ENCODE data around the gene ELFN1. TPM values are rescaled to one million over a fixed set of nuclear protein-coding genes. Genes with fewer than 3 reads are reported as not detected.
A peak's percentile ranks its signal among the peaks of the same experiment; 100 is the strongest.

ELFN1 gene
- total RNA-seq, 8 experiments from 2014 or later, result 0.13 to 25.2 (median 8.1) TPM

DNA sequence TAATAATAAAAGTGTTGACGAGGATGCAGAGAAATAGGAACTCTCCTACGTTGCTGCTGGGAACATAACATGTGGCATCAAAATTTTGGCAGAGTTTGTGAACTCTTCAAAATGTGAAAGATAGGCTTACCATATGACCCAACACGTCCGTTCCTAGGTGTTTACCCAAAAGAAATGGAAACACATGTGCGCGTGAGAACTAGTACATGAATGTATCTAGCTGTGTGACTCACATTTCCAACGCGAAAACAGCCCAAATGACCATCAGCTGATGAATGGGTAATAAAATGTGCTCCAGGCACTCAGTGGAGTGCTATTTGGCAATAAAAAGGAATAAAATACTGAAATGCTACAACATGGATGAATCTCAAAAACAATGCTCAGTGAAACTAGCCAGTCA, 10.4 kb upstream of the ELFN1 start:
- in situ Hi-C loops (cut with MboI; ENCODE audit: low pct_unique_long_range_greater_than_20kb in 2 of 9, low sequenced_read_pairs in 9 of 9, unreplicated experiment in 9 of 9), result loop anchor here in 3 of 9 experiments (25.0 kb wide), 2 partner anchors 553 to 578 kb away; partner anchors contain the start of genes MAD1L1 (in 1 of the 3), MRM2 (in 1 of the 3) and NUDT1 (in 1 of the 3)
- 3 to 94% (median 85%) methylated on average over 4 to 8 of the region's 8 CpGs; no CpG with 5 or more reads in 2 of the 10 experiments for WGBS, 10 experiments
- Histone ChIP-seq H3K27ac (no peak overlapping the region), H3K4me3 (no peak overlapping the region), H3K4me1 (replicated peaks in 1 of 2) (peaks cover 14 to 16% of the 10 kb centered on the region in 2 donors)
- ATAC-seq (replicated peaks in 6 of 8), result peak in 1 of 8 experiments; percentile 72

DNA sequence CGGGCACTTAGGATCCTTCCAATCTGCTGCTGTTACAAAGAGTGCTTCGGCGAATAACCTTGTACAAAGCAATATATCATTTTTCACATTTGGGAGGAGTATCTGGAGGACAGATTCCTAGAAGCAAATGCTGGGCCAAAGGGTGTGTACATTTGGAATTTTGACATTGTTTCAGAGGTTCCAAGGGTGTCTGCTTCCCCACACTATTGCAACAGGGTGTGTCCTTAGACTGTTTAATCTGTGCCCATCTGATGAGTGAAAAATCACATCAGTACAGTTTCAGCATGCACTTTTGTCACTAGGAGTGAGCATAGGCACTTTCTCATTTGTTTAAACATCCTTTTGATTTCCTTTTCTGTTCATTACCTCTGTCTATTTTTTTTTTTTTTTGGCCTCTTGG, 8.6 kb upstream of the ELFN1 start:
- in situ Hi-C loops (cut with MboI; ENCODE audit: low pct_unique_long_range_greater_than_20kb in 2 of 9, low sequenced_read_pairs in 9 of 9, unreplicated experiment in 9 of 9), result loop anchor here in 3 of 9 experiments (25.0 kb wide), 2 partner anchors 551 to 576 kb away; partner anchors contain the start of genes MAD1L1 (in 1 of the 3), MRM2 (in 1 of the 3) and NUDT1 (in 1 of the 3)
- 0 to 68% (median 20%) methylated on average over 1 to 3 of the region's 3 CpGs; no CpG with 5 or more reads in 3 of the 10 experiments for WGBS, 10 experiments

DNA sequence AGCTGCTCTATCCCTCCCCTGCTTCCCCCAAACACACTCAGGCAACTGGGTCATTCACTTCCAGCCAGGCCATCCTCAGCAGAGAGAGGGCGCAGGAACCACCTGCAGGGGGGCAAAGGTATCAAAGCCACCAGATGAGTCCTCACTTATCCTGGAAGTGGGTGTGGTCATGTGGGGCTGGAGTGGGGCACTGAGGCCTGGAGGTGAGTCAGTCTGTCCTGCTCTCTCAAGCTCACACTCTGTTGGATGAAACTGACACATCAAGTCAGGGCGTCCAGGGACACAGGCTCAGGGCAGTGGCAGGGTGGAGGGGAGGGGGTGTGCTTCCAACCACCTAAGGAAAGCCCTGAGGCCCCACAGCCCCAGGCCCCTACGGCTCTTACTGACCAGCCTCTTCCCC, 8.0 kb upstream of the ELFN1 start:
- Histone ChIP-seq H3K4me1 (replicated peaks in 1 of 2) (peaks cover 8 to 9% of the 10 kb centered on the region in 2 donors), H3K27ac (no peak overlapping the region), H3K4me3 (no peak overlapping the region)
- 100% methylated on average over 1 of the region's 3 CpGs; no CpG with 5 or more reads in 9 of the 10 experiments for WGBS, 10 experiments
- in situ Hi-C loops (cut with MboI; ENCODE audit: low pct_unique_long_range_greater_than_20kb in 2 of 9, low sequenced_read_pairs in 9 of 9, unreplicated experiment in 9 of 9), result loop anchor here in 3 of 9 experiments (25.0 kb wide), 2 partner anchors 550 to 575 kb away; partner anchors contain the start of genes MAD1L1 (in 1 of the 3), MRM2 (in 1 of the 3) and NUDT1 (in 1 of the 3)
- ATAC-seq (replicated peaks in 6 of 8), result no peak

More for the DNA sequence above, 8.6 kb upstream of the ELFN1 start:
- Histone ChIP-seq H3K27ac (no peak overlapping the region), H3K4me3 (no peak overlapping the region), H3K4me1 (replicated peaks in 1 of 2) (peaks cover 8 to 9% of the 10 kb centered on the region in 2 donors)
- no peak for ATAC-seq (replicated peaks in 6 of 8)

DNA sequence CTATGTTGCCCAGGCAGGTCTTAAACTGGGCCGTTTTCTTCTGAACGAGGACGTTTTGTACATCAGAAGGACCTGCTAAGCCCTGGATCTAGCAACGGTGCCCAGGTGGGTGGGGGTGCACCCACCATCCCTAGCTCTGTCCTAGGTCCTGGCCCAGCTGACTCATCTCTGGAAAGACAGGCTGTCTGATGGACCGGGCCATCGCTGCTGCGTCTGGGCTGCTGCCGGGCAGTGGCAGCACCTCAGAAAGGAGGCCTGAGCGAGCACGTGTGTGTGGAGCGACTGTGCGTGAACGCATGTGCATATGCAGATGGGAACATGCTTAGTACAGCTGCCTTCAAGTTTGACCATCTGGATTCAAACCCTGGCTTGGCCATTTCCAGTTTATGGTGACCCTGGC, 7.3 kb upstream of the ELFN1 start:
- peaks cover 8 to 9% of the 10 kb centered on the region in 2 donors for H3K4me1 ChIP-seq (replicated peaks in 1 of 2)
- H3K4me3 ChIP-seq, result no peak overlapping the region
- WGBS, 10 experiments, result 59 to 100% (median 82%) methylated on average over 2 to 10 of the region's 13 CpGs; no CpG with 5 or more reads in 4 of the 10 experiments
- in situ Hi-C loops (cut with MboI; ENCODE audit: low pct_unique_long_range_greater_than_20kb in 2 of 9, low sequenced_read_pairs in 9 of 9, unreplicated experiment in 9 of 9), result loop anchor here in 3 of 9 experiments (25.0 kb wide), 2 partner anchors 550 to 575 kb away; partner anchors contain the start of genes MAD1L1 (in 1 of the 3), MRM2 (in 1 of the 3) and NUDT1 (in 1 of the 3)
- ATAC-seq (replicated peaks in 6 of 8), result no peak
- H3K27ac ChIP-seq, result no peak overlapping the region

DNA sequence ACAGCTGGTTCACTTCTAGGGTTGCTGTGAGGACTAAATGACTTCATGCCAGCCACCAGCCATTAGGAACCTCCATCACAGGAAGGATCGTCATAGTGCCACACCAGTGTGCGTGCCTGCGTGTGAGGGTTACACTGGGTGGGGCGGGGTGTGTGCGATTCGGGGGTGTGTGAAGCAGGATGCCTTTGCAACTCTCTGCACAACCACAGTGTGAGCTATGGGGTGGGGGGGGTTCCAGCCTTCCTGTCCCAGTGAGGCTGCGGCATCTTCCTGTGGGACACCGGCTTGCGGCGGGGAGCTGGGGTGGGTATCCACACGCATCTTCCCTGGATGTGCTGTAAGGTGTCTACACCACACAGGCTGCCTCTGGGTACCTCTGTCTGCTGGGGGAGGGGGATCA, 6.9 kb upstream of the ELFN1 start:
- 67 to 100% (median 98%) methylated on average over 1 to 4 of the region's 11 CpGs; no CpG with 5 or more reads in 6 of the 10 experiments for WGBS, 10 experiments
- in situ Hi-C loops (cut with MboI; ENCODE audit: low pct_unique_long_range_greater_than_20kb in 2 of 9, low sequenced_read_pairs in 9 of 9, unreplicated experiment in 9 of 9), result loop anchor here in 3 of 9 experiments (25.0 kb wide), 2 partner anchors 549 to 574 kb away; partner anchors contain the start of genes MAD1L1 (in 1 of the 3), MRM2 (in 1 of the 3) and NUDT1 (in 1 of the 3)
- peaks cover 11 to 12% of the 10 kb centered on the region in 2 donors for H3K4me1 ChIP-seq (replicated peaks in 1 of 2)
- ATAC-seq (replicated peaks in 6 of 8), result no peak
- no peak overlapping the region for H3K27ac ChIP-seq
- no peak overlapping the region for H3K4me3 ChIP-seq

DNA sequence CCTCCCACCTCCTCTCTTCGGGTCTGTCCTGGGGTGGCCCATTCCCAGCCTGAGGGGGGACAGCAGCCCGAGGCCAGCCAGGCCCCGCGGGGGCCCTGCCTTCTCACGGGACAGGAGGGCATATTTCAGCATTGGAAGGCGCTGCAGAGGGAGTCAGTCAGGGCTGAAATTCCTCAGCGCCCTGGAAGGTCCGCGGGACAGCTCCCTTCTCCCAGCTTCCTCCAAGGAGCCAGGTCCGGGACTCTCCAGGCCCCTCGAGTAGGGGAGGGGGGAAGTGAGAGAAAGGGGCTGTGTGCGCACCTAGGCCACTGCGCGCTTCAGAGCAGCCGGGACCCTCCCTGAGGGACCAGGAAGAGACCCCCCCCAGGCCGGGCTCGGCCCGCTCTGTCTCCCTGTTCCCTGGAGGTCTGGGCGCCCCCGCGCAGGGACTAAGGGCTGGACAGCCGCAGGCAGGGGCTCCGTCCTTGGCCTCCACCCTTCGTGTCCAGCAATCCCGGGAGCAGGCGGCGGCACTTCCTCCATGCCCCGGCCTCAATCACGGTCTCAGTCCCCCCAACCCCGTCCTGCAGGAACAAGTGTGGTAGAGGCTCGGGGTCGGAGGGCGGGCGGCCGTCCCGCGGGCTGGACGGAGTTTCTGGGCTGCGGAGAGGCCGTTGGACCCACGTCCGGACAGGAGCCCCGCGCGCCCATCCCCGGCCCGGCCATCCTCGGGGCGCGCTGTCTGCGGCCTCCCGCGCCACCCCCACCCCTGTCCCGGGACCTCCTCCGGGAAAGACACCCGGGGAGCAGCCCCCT, 6.0 kb upstream of the ELFN1 start:
- Histone ChIP-seq H3K4me3 (peak overlapping the region; percentile 54 to 96 (median 83)), H3K4me1 (replicated peaks in 1 of 2) (peaks cover 18 to 21% of the 10 kb centered on the region in 2 donors), H3K27ac (no peak overlapping the region)
- ATAC-seq (replicated peaks in 6 of 8), result peak in 6 of 8 experiments; percentile 3 to 11 (median 5)
- in situ Hi-C loops (cut with MboI; ENCODE audit: low pct_unique_long_range_greater_than_20kb in 2 of 9, low sequenced_read_pairs in 9 of 9, unreplicated experiment in 9 of 9), result loop anchor here in 3 of 9 experiments (25.0 kb wide), 2 partner anchors 548 to 573 kb away; partner anchors contain the start of genes MAD1L1 (in 1 of the 3), MRM2 (in 1 of the 3) and NUDT1 (in 1 of the 3)
- WGBS, 10 experiments, result 0 to 25% (median 0%) methylated on average over 1 to 6 of the region's 56 CpGs; no CpG with 5 or more reads in 2 of the 10 experiments

DNA sequence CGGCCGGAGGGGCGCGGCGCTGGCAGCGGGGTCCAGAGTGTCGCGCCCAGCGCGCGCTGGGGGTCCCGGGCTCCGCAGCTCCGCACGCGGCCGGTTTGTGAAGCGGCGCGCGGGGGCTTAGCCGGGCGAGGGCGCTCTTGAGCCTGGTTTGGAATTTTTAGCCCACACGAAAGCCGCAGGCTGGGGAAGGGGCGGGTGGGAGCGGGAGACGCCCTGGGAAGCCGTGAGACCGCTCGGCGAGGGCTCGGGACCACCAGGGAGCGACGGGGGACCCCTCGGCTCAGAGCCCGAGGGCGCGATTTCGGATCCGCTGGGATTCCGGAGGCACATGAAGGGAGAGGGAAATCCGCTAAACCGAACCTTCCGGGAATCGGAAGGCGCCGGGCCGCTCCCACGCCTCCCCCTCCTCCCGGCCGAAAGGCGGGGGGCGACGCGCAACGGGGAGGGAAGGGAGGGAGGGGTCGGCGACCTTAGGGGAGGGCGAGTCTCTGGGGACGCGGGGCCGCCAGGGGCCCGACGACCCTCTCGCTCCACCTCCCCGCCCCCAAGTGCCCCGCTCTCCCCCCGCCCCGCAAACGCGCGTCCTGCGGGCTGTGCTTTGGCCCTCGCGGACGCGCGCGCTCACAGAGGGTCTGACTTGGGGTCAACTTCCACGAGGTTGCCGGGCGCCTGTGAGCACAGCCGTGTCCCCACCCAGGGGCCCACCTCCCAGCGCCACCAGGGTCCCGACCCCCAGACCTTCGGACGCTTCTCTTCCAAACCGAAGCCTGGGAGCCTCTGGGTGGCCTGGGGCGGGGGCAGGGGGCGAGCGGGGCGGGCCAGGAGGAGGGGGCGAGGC, 5.1 kb upstream of the ELFN1 start:
- in situ Hi-C loops (cut with MboI; ENCODE audit: low pct_unique_long_range_greater_than_20kb in 2 of 9, low sequenced_read_pairs in 9 of 9, unreplicated experiment in 9 of 9), result loop anchor here in 3 of 9 experiments (25.0 kb wide), 2 partner anchors 547 to 572 kb away; partner anchors contain the start of genes MAD1L1 (in 1 of the 3), MRM2 (in 1 of the 3) and NUDT1 (in 1 of the 3)
- ATAC-seq (replicated peaks in 6 of 8), result peak; percentile 13 to 62 (median 42)
- Histone ChIP-seq H3K4me1 (replicated peaks in 1 of 2) (peaks cover 21 to 26% of the 10 kb centered on the region in 2 donors), H3K27ac (peak overlapping the region; percentile 76 to 94), H3K4me3 (peak overlapping the region; percentile 54 to 96 (median 83))
- no CpG with 5 or more reads among the region's 95 CpGs for WGBS, 10 experiments

DNA sequence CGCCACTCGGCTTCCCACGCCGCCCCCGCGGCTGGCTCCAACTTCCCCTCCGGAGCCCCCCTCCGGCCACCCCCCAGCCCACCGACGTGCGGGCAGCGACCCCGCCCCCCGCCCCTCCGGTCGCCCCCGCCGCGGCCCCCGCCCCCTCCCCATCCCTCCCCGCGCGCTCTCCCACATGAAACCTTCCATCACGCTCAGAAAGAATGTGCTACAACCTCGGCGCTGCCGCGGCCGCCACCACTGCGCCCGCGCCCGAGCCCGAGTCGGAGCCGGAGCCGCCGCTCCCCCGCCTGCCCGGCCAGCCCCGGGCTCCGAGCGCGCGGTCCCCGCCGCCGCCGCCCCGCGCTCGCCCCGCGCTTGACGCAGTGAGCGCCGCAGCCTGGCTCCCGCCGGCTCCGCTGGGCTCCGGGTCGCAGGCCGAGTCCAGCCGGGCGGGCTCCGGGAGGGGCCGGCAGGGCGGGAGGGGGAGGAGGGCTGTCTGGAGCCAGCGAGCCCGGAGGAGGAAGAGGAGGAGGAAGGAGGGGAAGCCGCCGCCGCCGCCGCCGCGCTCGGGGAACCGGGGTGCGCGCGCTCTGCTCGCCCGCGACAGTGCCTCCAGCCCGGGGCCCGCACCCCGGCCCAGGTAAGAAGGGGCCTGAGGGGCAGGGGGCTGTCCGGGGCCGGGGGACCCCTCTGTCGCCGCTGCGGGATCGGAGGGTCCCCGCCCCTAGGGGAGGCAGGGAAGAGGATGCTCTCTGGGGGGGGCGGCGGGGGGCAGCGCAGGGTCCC, 4.3 kb upstream of the ELFN1 start:
- Histone ChIP-seq H3K4me1 (replicated peaks in 1 of 2) (peaks cover 21 to 26% of the 10 kb centered on the region in 2 donors), H3K4me3 (peak overlapping the region; percentile 54 to 96 (median 83)), H3K27ac (peak overlapping the region; percentile 84 to 94)
- no CpG with 5 or more reads among the region's 98 CpGs for WGBS, 10 experiments
- ATAC-seq (replicated peaks in 6 of 8), result peak in 4 of 8 experiments; percentile 0 to 39 (median 12)
- in situ Hi-C loops (cut with MboI; ENCODE audit: low pct_unique_long_range_greater_than_20kb in 2 of 9, low sequenced_read_pairs in 9 of 9, unreplicated experiment in 9 of 9), result loop anchor here in 3 of 9 experiments (25.0 kb wide), 2 partner anchors 547 to 572 kb away; partner anchors contain the start of genes MAD1L1 (in 1 of the 3), MRM2 (in 1 of the 3) and NUDT1 (in 1 of the 3)

DNA sequence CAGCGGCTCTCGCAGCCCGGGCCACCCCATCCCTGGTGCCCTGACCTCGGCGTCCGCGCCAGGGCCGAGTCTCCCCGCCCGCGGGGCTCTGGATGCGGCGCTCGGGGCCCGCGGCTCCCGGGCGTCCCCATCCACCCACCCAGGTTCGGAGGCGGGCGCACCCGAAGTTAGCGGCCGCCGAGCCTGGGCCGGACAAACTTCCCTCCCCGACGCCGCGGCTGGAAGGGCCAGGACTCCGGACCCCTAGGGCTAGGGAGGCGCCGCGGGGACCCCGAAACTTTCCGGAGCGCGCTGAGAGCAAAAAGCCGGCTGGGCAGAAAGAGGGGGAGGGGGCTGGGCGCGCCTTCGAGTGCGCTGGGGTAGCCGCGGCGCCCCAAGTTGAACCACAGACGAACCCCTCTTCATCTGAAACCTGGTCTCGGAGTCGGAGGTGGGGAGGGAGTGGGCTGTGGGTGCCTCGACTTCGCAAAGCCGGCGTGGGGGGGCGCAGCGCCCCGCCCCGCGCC, 3.7 kb upstream of the ELFN1 start:
- Histone ChIP-seq H3K4me1 (replicated peaks in 1 of 2) (peaks cover 27 to 33% of the 10 kb centered on the region in 2 donors), H3K27ac (peak overlapping the region; percentile 84 to 94), H3K4me3 (peak overlapping the region; percentile 54 to 96 (median 83))
- 0% methylated on average over 14 of the region's 58 CpGs; no CpG with 5 or more reads in 9 of the 10 experiments for WGBS, 10 experiments
- peak in 2 of 8 experiments; percentile 2 to 4 for ATAC-seq (replicated peaks in 6 of 8)
- in situ Hi-C loops (cut with MboI; ENCODE audit: low pct_unique_long_range_greater_than_20kb in 2 of 9, low sequenced_read_pairs in 9 of 9, unreplicated experiment in 9 of 9), result loop anchor here in 3 of 9 experiments (25.0 kb wide), 2 partner anchors 546 to 571 kb away; partner anchors contain the start of genes MAD1L1 (in 1 of the 3), MRM2 (in 1 of the 3) and NUDT1 (in 1 of the 3)

DNA sequence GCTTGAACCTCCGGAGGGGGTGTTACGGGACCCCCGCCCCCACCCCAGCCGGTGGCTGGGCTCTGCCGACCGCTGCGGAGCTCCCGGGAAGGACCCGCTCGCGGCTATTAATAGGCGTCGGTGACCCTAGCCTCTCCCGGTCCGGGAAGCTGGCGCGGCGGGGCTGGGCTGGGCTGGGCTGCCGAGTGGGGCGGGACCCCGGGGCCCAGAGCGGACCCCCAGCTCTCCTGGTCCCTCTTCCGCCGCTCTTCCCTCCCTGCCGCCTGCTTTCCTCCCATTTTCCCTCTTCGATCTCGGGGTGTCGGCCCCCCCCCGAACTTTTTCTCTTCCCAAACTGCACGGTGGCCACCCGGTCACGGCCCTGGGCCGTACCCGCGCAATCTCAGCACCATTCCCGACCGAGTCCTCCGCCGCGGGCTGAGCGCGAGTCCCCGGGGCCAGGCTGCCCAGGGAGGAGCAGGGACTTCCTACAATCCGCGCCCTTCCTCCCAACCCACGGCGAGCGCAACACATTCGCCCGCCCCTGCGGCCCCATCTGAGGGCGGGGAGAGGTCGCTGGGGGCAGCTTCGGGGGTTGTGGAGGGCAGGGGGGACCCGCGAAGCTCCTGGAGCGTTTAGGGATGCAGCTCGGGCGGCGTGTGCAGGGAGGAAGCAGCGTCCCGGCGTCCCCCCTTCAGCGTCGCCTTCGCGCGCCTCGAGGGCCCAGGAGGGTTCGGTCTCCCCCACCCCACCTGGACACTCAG, 3.1 kb upstream of the ELFN1 start:
- Histone ChIP-seq H3K27ac (peak overlapping the region; percentile 84 to 94), H3K4me1 (replicated peaks in 1 of 2) (peaks cover 33 to 39% of the 10 kb centered on the region in 2 donors), H3K4me3 (peak overlapping the region; percentile 54 to 96 (median 83))
- in situ Hi-C loops (cut with MboI; ENCODE audit: low pct_unique_long_range_greater_than_20kb in 2 of 9, low sequenced_read_pairs in 9 of 9, unreplicated experiment in 9 of 9), result loop anchor here in 3 of 9 experiments (25.0 kb wide), 2 partner anchors 545 to 570 kb away; partner anchors contain the start of genes MAD1L1 (in 1 of the 3), MRM2 (in 1 of the 3) and NUDT1 (in 1 of the 3)
- peak in 3 of 8 experiments; percentile 5 to 46 (median 35) for ATAC-seq (replicated peaks in 6 of 8)
- WGBS, 10 experiments, result no CpG with 5 or more reads among the region's 70 CpGs

Measured in motor neuron (in vitro differentiated cells).